Mesendoderm (in vitro differentiated cells): ENCODE measurements around the gene ADAM12.

Experiments
- DNase-seq: peaks from one replicate; pipeline ENCODE4 v3.0.0; 2013
- H2AK5ac ChIP-seq: 2 replicates; pipeline ENCODE4 v1.6.1; 2013; ENCODE audit warnings: low read length, inconsistent platforms
- H2BK120ac ChIP-seq: 2 replicates; pipeline ENCODE4 v1.6.1; 2013; ENCODE audit warnings: low read depth, mild to moderate bottlenecking, low read length, moderate library complexity, mixed read lengths
- H2BK15ac ChIP-seq: replicated peaks from 2 replicates; pipeline ENCODE4 v1.6.1; 2013; ENCODE audit warnings: low read depth, mild to moderate bottlenecking, moderate library complexity
- H2BK5ac ChIP-seq: 2 replicates; pipeline ENCODE4 v1.6.1; 2013; ENCODE audit warnings: low read length, inconsistent platforms
- H3K18ac ChIP-seq: 2 replicates; pipeline ENCODE4 v1.6.1; 2013; ENCODE audit warnings: mild to moderate bottlenecking, low read length, mixed read lengths
- H3K23ac ChIP-seq: one replicate; pipeline ENCODE4 v1.6.1; 2013; ENCODE audit warnings: low read length
- H3K27ac ChIP-seq: 2 replicates; pipeline ENCODE4 v1.5.1; 2013; ENCODE audit warnings: low read depth, mild to moderate bottlenecking, inconsistent platforms, low read length, moderate library complexity
- H3K27me3 ChIP-seq: 2 replicates; pipeline ENCODE4 v1.6.1; 2013; ENCODE audit warnings: low read length, control low read depth, mild to moderate bottlenecking, inconsistent platforms; ENCODE audit not compliant: insufficient read depth, poor library complexity
- H3K36me3 ChIP-seq: 2 replicates; pipeline ENCODE4 v1.6.1; 2013; ENCODE audit warnings: low read length, inconsistent platforms; ENCODE audit not compliant: control insufficient read depth, insufficient read depth
- H3K4ac ChIP-seq: one replicate; pipeline ENCODE4 v1.6.1; 2013; ENCODE audit warnings: low read depth, mild to moderate bottlenecking, low read length, moderate library complexity
- H3K4me1 ChIP-seq: 2 replicates; pipeline ENCODE4 v1.6.1; 2013; ENCODE audit warnings: low read depth, low read length, inconsistent platforms; ENCODE audit not compliant: control insufficient read depth
- H3K4me2 ChIP-seq: 2 replicates; pipeline ENCODE4 v1.6.1; 2013; ENCODE audit warnings: low read length
- H3K4me3 ChIP-seq: 2 replicates; pipeline ENCODE4 v1.5.1; 2013; ENCODE audit warnings: mild to moderate bottlenecking, low read length
- H3K56ac ChIP-seq: one replicate; pipeline ENCODE4 v1.6.1; 2013; ENCODE audit warnings: low read length
- H3K79me1 ChIP-seq: 2 replicates; pipeline ENCODE4 v1.6.1; 2013; ENCODE audit warnings: low read length, inconsistent platforms
- H3K79me2 ChIP-seq: 2 replicates; pipeline ENCODE4 v1.6.1; 2013; ENCODE audit warnings: mild to moderate bottlenecking, low read length; ENCODE audit not compliant: control insufficient read depth, insufficient read depth
- H3K9ac ChIP-seq: 2 replicates; pipeline ENCODE4 v1.6.1; 2013; ENCODE audit warnings: low read length, inconsistent platforms
- H4K5ac ChIP-seq: one replicate; pipeline ENCODE4 v1.6.1; 2013; ENCODE audit warnings: low read length
- H4K8ac ChIP-seq: one replicate; pipeline ENCODE4 v1.6.1; 2013; ENCODE audit warnings: low read depth, mild to moderate bottlenecking, control low read depth, low read length, moderate library complexity
- WGBS: extraction: QIAGEN DNeasy Blood & Tissue Kit; methylation state at CpG from one replicate; pipeline ENCODE4 v1.1.7; 2013; ENCODE audit warnings: low lambda C conversion rate, missing lambda C conversion rate; ENCODE audit not compliant: insufficient coverage; ENCODE audit errors: extremely low coverage; 5-methylcytosine and 5-hydroxymethylcytosine counted together

The ADAM12 gene

DNA sequence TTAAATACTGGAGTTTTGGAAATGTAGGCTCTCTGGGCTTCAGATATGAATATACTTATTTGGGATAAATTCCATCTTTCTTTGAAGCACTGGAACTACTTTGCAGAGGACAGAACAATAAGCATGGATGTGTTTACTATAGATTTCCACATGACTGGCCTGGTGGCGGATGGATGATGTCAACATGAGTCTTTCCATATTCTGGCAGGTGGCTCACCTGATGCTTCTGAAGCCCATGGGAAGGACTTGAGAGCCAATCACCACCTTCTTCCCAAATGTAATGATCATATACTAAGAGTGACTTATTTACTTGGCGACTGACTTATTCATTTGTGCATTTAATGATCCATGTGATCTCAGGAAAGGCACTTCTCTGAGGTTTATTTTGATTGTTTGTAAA is 381.4 kb downstream of the ADAM12 start:
- H3K36me3 ChIP-seq, result no peaks in the 10 kb centered on the region
- H3K56ac ChIP-seq, result no peak overlapping the region
- no peak overlapping the region for H3K4me3 ChIP-seq
- H3K9ac ChIP-seq, result no peak overlapping the region
- H3K4me1 ChIP-seq, result no peaks in the 10 kb centered on the region
- H3K79me2 ChIP-seq, result no peaks in the 10 kb centered on the region
- WGBS, result no CpG with 5 or more reads among the region's 2 CpGs
- H2BK5ac ChIP-seq, result no peak overlapping the region
- no peak overlapping the region for H4K5ac ChIP-seq
- H3K79me1 ChIP-seq, result no peaks in the 10 kb centered on the region
- H2AK5ac ChIP-seq, result no peak overlapping the region
- H3K18ac ChIP-seq, result no peak overlapping the region
- H2BK15ac ChIP-seq, result no peak overlapping the region
- no peak overlapping the region for H3K23ac ChIP-seq
- no peak overlapping the region for H3K4ac ChIP-seq
- DNase-seq, result no peak
- H4K8ac ChIP-seq, result no peak overlapping the region
- no peaks in the 10 kb centered on the region for H3K27me3 ChIP-seq
- no peak overlapping the region for H3K27ac ChIP-seq
- H3K4me2 ChIP-seq, result no peak overlapping the region
- H2BK120ac ChIP-seq, result no peak overlapping the region

DNA sequence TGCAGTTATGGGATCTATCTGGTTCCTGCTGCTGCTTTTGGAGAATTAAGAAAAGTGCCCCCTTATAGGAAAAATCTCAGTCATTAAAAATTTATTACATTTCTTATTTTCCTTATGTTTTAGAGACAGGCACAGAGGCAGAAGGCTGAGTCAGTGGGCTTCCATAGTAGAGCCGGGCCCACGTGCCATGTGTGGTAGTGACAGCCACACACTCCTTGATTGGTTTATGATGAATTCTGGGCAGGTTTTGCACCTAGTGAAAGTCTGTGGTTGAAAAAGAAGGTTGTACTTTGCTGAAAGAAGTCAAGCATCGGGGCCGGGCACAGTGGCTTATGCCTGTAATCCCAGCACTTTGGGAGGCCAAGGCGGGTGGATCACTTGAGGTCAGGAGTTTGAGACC is 382.0 kb downstream of the ADAM12 start:
- no peak overlapping the region for H4K5ac ChIP-seq
- DNase-seq, result no peak
- H2BK5ac ChIP-seq, result no peak overlapping the region
- no peak overlapping the region for H3K27ac ChIP-seq
- H3K4me2 ChIP-seq, result no peak overlapping the region
- H3K4me1 ChIP-seq, result no peaks in the 10 kb centered on the region
- H3K79me1 ChIP-seq, result no peaks in the 10 kb centered on the region
- no peaks in the 10 kb centered on the region for H3K36me3 ChIP-seq
- no peak overlapping the region for H4K8ac ChIP-seq
- no peak overlapping the region for H3K4ac ChIP-seq
- H3K79me2 ChIP-seq, result no peaks in the 10 kb centered on the region
- no peak overlapping the region for H2BK15ac ChIP-seq
- H3K4me3 ChIP-seq, result no peak overlapping the region
- no peak overlapping the region for H2BK120ac ChIP-seq
- H3K18ac ChIP-seq, result no peak overlapping the region
- H2AK5ac ChIP-seq, result no peak overlapping the region
- no CpG with 5 or more reads among the region's 5 CpGs for WGBS
- H3K27me3 ChIP-seq, result no peaks in the 10 kb centered on the region
- H3K23ac ChIP-seq, result no peak overlapping the region
- no peak overlapping the region for H3K56ac ChIP-seq
- no peak overlapping the region for H3K9ac ChIP-seq

GRCh38 chr10:126004752-126005151 is 383.5 kb downstream of the ADAM12 start:
- H3K79me1 ChIP-seq, result no peaks in the 10 kb centered on the region
- no peaks in the 10 kb centered on the region for H3K79me2 ChIP-seq
- no peak overlapping the region for H3K27ac ChIP-seq
- no peak overlapping the region for H3K4me3 ChIP-seq
- no peak overlapping the region for H2BK120ac ChIP-seq
- no peak overlapping the region for H2AK5ac ChIP-seq
- no peak overlapping the region for H3K23ac ChIP-seq
- H3K56ac ChIP-seq, result no peak overlapping the region
- no peak overlapping the region for H3K4me2 ChIP-seq
- no peaks in the 10 kb centered on the region for H3K27me3 ChIP-seq
- WGBS, result no CpG with 5 or more reads among the region's 8 CpGs
- no peak overlapping the region for H3K4ac ChIP-seq
- no peak for DNase-seq
- no peak overlapping the region for H4K8ac ChIP-seq
- H3K36me3 ChIP-seq, result no peaks in the 10 kb centered on the region
- H2BK5ac ChIP-seq, result no peak overlapping the region
- H3K18ac ChIP-seq, result no peak overlapping the region
- no peak overlapping the region for H4K5ac ChIP-seq
- no peak overlapping the region for H3K9ac ChIP-seq
- no peaks in the 10 kb centered on the region for H3K4me1 ChIP-seq
- no peak overlapping the region for H2BK15ac ChIP-seq

DNA sequence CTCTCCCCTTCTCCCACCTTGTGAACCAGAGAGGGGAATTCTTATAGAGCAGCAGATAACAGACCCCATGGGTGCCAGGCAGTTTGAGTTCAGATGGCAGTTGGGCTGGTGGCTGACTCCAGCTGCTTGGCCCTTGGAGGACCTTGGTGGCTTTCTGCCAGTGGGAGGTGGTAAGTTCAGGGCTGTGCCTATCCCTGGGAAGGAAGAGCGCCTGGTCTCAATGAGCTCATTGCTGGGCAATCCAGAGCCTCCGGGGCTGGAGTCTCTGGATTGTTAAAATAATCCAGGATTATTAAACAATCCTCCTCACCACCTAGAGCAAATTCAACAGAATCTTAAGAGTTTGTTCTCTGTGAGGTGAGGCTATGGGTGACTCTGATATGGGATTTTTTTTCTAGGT is 386.7 kb downstream of the ADAM12 start:
- H3K23ac ChIP-seq, result no peak overlapping the region
- no CpG with 5 or more reads among the region's 2 CpGs for WGBS
- no peaks in the 10 kb centered on the region for H3K36me3 ChIP-seq
- no peak overlapping the region for H3K9ac ChIP-seq
- H3K4me3 ChIP-seq, result no peak overlapping the region
- H3K27me3 ChIP-seq, result no peaks in the 10 kb centered on the region
- H3K79me2 ChIP-seq, result no peaks in the 10 kb centered on the region
- no peak overlapping the region for H3K4me2 ChIP-seq
- peak; percentile 34 for DNase-seq
- no peak overlapping the region for H4K8ac ChIP-seq
- H2AK5ac ChIP-seq, result no peak overlapping the region
- H3K79me1 ChIP-seq, result no peaks in the 10 kb centered on the region
- H2BK5ac ChIP-seq, result no peak overlapping the region
- H3K4me1 ChIP-seq, result no peaks in the 10 kb centered on the region
- no peak overlapping the region for H3K18ac ChIP-seq
- H4K5ac ChIP-seq, result no peak overlapping the region
- H3K27ac ChIP-seq, result no peak overlapping the region
- H2BK15ac ChIP-seq, result no peak overlapping the region
- H2BK120ac ChIP-seq, result no peak overlapping the region
- H3K56ac ChIP-seq, result no peak overlapping the region
- no peak overlapping the region for H3K4ac ChIP-seq

- H3K79me1 ChIP-seq, result no peaks in the 10 kb centered on the region
- WGBS, result no CpG with 5 or more reads among the region's 3 CpGs
- no peak overlapping the region for H3K56ac ChIP-seq
- no peak overlapping the region for H3K27ac ChIP-seq
- no peaks in the 10 kb centered on the region for H3K4me1 ChIP-seq
- no peak overlapping the region for H3K4ac ChIP-seq
- DNase-seq, result no peak
- H2BK15ac ChIP-seq, result no peak overlapping the region
- H4K5ac ChIP-seq, result no peak overlapping the region
- no peaks in the 10 kb centered on the region for H3K36me3 ChIP-seq
- H3K27me3 ChIP-seq, result no peaks in the 10 kb centered on the region
- no peak overlapping the region for H3K9ac ChIP-seq
- H3K4me2 ChIP-seq, result no peak overlapping the region
- no peak overlapping the region for H3K18ac ChIP-seq
- H2BK120ac ChIP-seq, result no peak overlapping the region
- H3K79me2 ChIP-seq, result no peaks in the 10 kb centered on the region
- no peak overlapping the region for H2AK5ac ChIP-seq
- H4K8ac ChIP-seq, result no peak overlapping the region
- H3K23ac ChIP-seq, result no peak overlapping the region
- no peak overlapping the region for H3K4me3 ChIP-seq
- H2BK5ac ChIP-seq, result no peak overlapping the region
Observed at GRCh38 chr10:125999694-126000093, 388.6 kb downstream of the ADAM12 start.

DNA sequence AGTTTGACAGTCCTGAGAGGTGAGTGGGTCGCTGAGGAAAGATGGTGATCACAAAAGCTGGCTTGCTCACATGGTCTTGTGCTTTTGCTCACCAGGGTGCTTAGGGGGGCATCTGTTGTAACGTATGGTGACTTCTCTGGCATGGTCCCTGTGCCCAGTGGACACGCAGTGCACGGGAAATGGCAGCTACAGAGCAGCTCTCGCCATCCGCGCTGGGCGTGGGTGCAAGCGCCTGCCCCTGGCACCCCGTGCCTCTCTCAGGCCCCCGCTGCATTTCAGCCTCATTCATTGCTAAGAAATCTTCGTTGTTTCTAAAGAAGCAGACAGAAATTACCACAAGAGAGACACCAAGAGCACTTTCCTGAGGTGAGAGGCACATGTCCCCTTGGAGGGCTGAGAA is 390.7 kb downstream of the ADAM12 start:
- no peaks in the 10 kb centered on the region for H3K36me3 ChIP-seq

More for the DNA sequence above, 390.7 kb downstream of the ADAM12 start:
- H3K4me3 ChIP-seq, result no peak overlapping the region
- H2BK15ac ChIP-seq, result no peak overlapping the region
- no peak overlapping the region for H4K8ac ChIP-seq
- H3K9ac ChIP-seq, result no peak overlapping the region
- no peak overlapping the region for H4K5ac ChIP-seq
- no CpG with 5 or more reads among the region's 12 CpGs for WGBS
- H3K4me2 ChIP-seq, result no peak overlapping the region
- H2AK5ac ChIP-seq, result no peak overlapping the region
- no peak overlapping the region for H3K18ac ChIP-seq
- DNase-seq, result no peak
- no peak overlapping the region for H3K4ac ChIP-seq
- no peaks in the 10 kb centered on the region for H3K79me2 ChIP-seq
- H2BK5ac ChIP-seq, result no peak overlapping the region
- H2BK120ac ChIP-seq, result no peak overlapping the region
- no peaks in the 10 kb centered on the region for H3K4me1 ChIP-seq
- no peaks in the 10 kb centered on the region for H3K79me1 ChIP-seq
- H3K56ac ChIP-seq, result no peak overlapping the region
- no peak overlapping the region for H3K23ac ChIP-seq
- H3K27ac ChIP-seq, result no peak overlapping the region
- no peaks in the 10 kb centered on the region for H3K27me3 ChIP-seq
